Sigmoid colon (tissue), 7 donors: ENCODE results near the gene CCDC85B. TPM values are rescaled to one million over a fixed set of nuclear protein-coding genes. Genes with fewer than 3 reads are reported as not detected.

Experiments
- DNase-seq: peaks from one replicate; pipeline ENCODE4 v3.0.0-alpha.2; 2019
- H3K27ac ChIP-seq, 4 donors: fragments of 200-600 bp; sonication (generic); one replicate each; pipeline ENCODE4 v1.5.1; 2016 to 2019; ENCODE audit warnings: mild to moderate bottlenecking in 1 of 4
- H3K27me3 ChIP-seq, 3 donors: fragments of 200-600 bp; sonication (generic); one replicate each; pipeline ENCODE4 v1.5.1; 2019; ENCODE audit warnings: mild to moderate bottlenecking in 1 of 3
- H3K36me3 ChIP-seq, 4 donors: fragments of 200-600 bp; sonication (generic); one replicate each; pipeline ENCODE4 v1.5.1; 2016 to 2019
- H3K4me1 ChIP-seq, 4 donors: fragments of 200-600 bp; sonication (generic); one replicate each; pipeline ENCODE4 v1.5.1; 2017 to 2019
- H3K4me3 ChIP-seq, 4 donors: fragments of 200-600 bp; sonication (generic); one replicate each; pipeline ENCODE4 v1.5.1; 2017 to 2019; ENCODE audit warnings: mild to moderate bottlenecking in 2 of 4, moderate library complexity in 1 of 4
- H3K9me3 ChIP-seq, 4 donors: fragments of 200-600 bp in 3 of 4; sonication (generic) in 3 of 4; one replicate each; pipeline versions ENCODE4 v1.5.1 to v1.6.1; 2013 to 2019
- CTCF ChIP-seq, 4 experiments: fragments of 450-650 bp in 3 of 4; fragments of 200-600 bp in 1 of 4; IDR thresholded peaks; one replicate each; pipeline ENCODE4 v1.5.1; 2016 to 2019; ENCODE audit warnings: antibody characterized with exemption in 4 of 4, mild to moderate bottlenecking in 3 of 4, moderate library complexity in 2 of 4
- EP300 ChIP-seq, 4 donors: sonication (generic); formaldehyde crosslinking; IDR thresholded peaks; one replicate each; pipeline ENCODE4 v1.6.1; 2017; ENCODE audit warnings: antibody characterized with exemption in 4 of 4
- POLR2A ChIP-seq, 2 donors: fragments of 450-650 bp; IDR thresholded peaks; one replicate each; pipeline ENCODE4 v1.6.1; 2016; ENCODE audit warnings: antibody characterized with exemption in 2 of 2, mild to moderate bottlenecking in 2 of 2, moderate library complexity in 2 of 2
- POLR2AphosphoS5 ChIP-seq, 4 donors: sonication (generic); formaldehyde crosslinking; IDR thresholded peaks; one replicate each; pipeline ENCODE4 v1.6.1; 2017; ENCODE audit warnings: antibody characterized with exemption in 4 of 4
- whole genome bisulfite sequencing, 2 donors: extraction: QIAGEN DNeasy Blood & Tissue Kit; methylation state at CpG; one replicate each; pipeline ENCODE4 v1.1.7; 2013; 5-methylcytosine and 5-hydroxymethylcytosine counted together
- intact Hi-C: fragments of 100-400 bp; cut with DNase I; formaldehyde crosslinking; loops from one replicate; pipeline ENCODE4 v1.15.1; 2023
- polyA plus RNA-seq, 3 donors: library from polyadenylated mRNA; stranded (reverse); fragments of 200-250 nt; gene quantifications; one replicate each; pipeline ENCODE4 v1.2.3, GENCODE V29; 2013
- total RNA-seq, 4 donors: library from RNA; depleted of rRNA; stranded (reverse); fragments of >200 nt; gene quantifications; one replicate each; pipeline ENCODE4 v1.1.0, GENCODE V29; 2016
- donor health status: healthy with polysubstance abuse.
- donor health status: Bipolar disorder and iron deficiency.
- donor health status: healthy.

Gene CCDC85B
- total and polyA plus RNA-seq, 7 donors: 4.2 to 73.6 (median 57.1) TPM

GRCh38 chr11:65911682-65912568, 21.5 kb downstream of the CCDC85B start:
- Histone ChIP-seq H3K27me3 (no peaks in the 10 kb centered on the region), H3K4me1 (peaks cover 0 to 41% (median 36%) of the 10 kb centered on the region in 4 donors), H3K4me3 (no peak overlapping the region), H3K27ac (peak overlapping the region in 3 of 4 donors; percentile 21 to 33 (median 21)), H3K36me3 (peaks cover 0 to 1% (median 0%) of the 10 kb centered on the region in 4 donors), H3K9me3 (no peaks in the 10 kb centered on the region)
- WGBS, 2 donors: 21 to 33% methylated on average over 14 of the region's 14 CpGs
- intact Hi-C loops: no loop called here
- TF ChIP-seq POLR2A (IDR thresholded peaks at IDR 0.05) (no peak), POLR2AphosphoS5 (IDR thresholded peaks at IDR 0.05) (peak in 2 of 4 donors; percentile 27)
- peak; percentile 85 for DNase-seq

- no peaks in the 10 kb centered on the region for H3K27me3 ChIP-seq
- peaks cover 0 to 5% (median 0%) of the 10 kb centered on the region in 4 donors for H3K36me3 ChIP-seq
- peak overlapping the region in 2 of 4 donors; percentile 10 to 45 for H3K27ac ChIP-seq
- intact Hi-C loops: no loop called here
- peaks cover 0 to 50% (median 45%) of the 10 kb centered on the region in 4 donors for H3K4me1 ChIP-seq
- no peaks in the 10 kb centered on the region for H3K9me3 ChIP-seq
- no peak overlapping the region for H3K4me3 ChIP-seq
- TF ChIP-seq EP300 (IDR thresholded peaks at IDR 0.05): no peak
- no peak for TF ChIP-seq POLR2A (IDR thresholded peaks at IDR 0.05)
- TF ChIP-seq CTCF (IDR thresholded peaks at IDR 0.05): no peak
- TF ChIP-seq POLR2AphosphoS5 (IDR thresholded peaks at IDR 0.05): no peak
- DNase-seq: no peak
- WGBS, 2 donors: 71 to 77% methylated on average over 4 of the region's 4 CpGs
Observed at GRCh38 chr11:65912845-65913244, 22.4 kb downstream of the CCDC85B start.

DNA sequence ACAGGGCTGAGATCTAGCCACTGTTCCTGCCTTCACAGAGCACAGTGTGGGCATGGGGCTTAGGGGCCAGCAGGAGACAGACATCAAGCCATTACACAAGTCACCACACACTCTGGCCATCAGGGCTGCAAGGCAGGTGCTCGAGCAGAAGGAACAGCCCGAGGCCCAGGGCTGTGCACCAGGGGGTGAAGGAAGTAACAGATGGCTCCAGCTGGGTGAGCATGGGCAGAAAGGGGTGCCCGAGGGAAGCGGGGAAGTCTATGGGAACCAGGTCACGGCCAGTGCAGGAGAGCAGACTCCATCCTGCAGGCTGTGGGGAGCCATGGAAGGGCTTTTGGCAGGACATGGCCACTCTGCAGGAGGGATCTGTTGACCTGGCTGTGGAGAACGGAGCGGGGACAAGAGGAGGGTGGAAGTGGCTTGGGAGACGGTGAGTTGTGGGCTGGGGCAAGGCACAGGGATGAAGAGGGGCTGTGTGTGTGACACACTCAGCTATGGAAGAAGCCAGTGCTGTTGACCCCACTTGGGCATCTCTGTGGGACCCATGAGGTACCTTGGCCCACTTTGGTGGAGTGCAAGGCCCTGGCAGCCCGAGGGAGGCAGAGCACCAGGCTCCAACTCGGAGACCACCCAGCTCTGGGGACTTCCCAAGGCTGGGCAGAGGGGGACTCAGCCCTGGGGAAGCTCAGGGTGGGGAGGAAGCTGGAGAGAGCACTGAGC, 24.8 kb downstream of the CCDC85B start:
- TF ChIP-seq EP300 (IDR thresholded peaks at IDR 0.05) (no peak), POLR2AphosphoS5 (IDR thresholded peaks at IDR 0.05) (no peak), CTCF (IDR thresholded peaks at IDR 0.05) (no peak), POLR2A (IDR thresholded peaks at IDR 0.05) (no peak)
- Histone ChIP-seq H3K4me1 (peaks cover 0 to 60% (median 53%) of the 10 kb centered on the region in 4 donors), H3K36me3 (peaks cover 0 to 5% (median 0%) of the 10 kb centered on the region in 4 donors), H3K27me3 (no peaks in the 10 kb centered on the region), H3K9me3 (no peaks in the 10 kb centered on the region), H3K4me3 (no peak overlapping the region), H3K27ac (peak overlapping the region; percentile 94 to 99 (median 96))
- WGBS, 2 donors: 66 to 67% methylated on average over 10 of the region's 10 CpGs
- intact Hi-C loops: loop anchor here (2.0 to 5.0 kb wide), 2 partner anchors 14 to 58 kb away; partner anchors contain the start of genes CFL1 and FOSL1
- no peak for DNase-seq

DNA sequence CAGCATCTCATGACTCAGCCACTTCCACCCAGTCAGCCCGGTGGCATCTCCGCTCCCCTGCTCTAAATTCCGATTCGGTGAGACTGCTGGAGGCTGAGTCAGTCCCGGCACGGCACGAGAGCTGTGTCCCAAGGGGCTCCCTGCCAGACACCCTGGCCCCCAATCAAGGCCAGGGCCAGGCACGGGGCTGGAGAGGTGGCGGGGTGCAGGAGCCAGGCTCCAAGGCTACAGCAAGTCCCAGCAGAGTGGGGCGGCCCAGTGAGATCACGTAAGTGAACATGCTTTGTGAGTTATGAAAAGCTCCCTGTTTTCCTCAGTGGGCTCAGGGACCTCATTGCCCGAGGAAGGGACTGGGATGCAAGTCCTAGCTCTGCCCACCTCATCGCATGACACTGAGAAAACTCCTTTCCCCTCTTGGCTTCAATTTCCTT, 25.4 kb downstream of the CCDC85B start:
- Histone ChIP-seq H3K4me3 (no peak overlapping the region), H3K36me3 (peaks cover 0 to 10% (median 0%) of the 10 kb centered on the region in 4 donors), H3K4me1 (peaks cover 0 to 66% (median 59%) of the 10 kb centered on the region in 4 donors), H3K27ac (peak overlapping the region; percentile 94 to 99 (median 96)), H3K27me3 (no peaks in the 10 kb centered on the region), H3K9me3 (no peaks in the 10 kb centered on the region)
- peak; percentile 97 for DNase-seq
- intact Hi-C loops: loop anchor here (2.0 to 5.0 kb wide), 2 partner anchors 15 to 59 kb away; partner anchors contain the start of genes CFL1 and FOSL1
- WGBS, 2 donors: 52 to 69% methylated on average over 13 of the region's 13 CpGs
- TF ChIP-seq POLR2A (IDR thresholded peaks at IDR 0.05) (no peak), CTCF (IDR thresholded peaks at IDR 0.05) (no peak), EP300 (IDR thresholded peaks at IDR 0.05) (peak in 2 of 4 donors; percentile 10 to 82), POLR2AphosphoS5 (IDR thresholded peaks at IDR 0.05) (peak; percentile 57 to 91 (median 66))
